Peyer's patch (tissue), 4 donors: ENCODE measurements around the gene TCF3.

Experiments used
- CTCF ChIP-seq, 6 experiments: fragments of 450-650 bp in 4 of 6; fragments of 200-600 bp in 2 of 6; sonication (generic) in 1 of 6; IDR thresholded peaks; one replicate each; pipeline ENCODE4 v1.5.1; 2017 to 2019; ENCODE audit warnings: antibody characterized with exemption in 6 of 6, mild to moderate bottlenecking in 3 of 6, moderate library complexity in 1 of 6
- POLR2A ChIP-seq, 2 donors: fragments of 450-650 bp; IDR thresholded peaks; one replicate each; pipeline ENCODE4 v1.5.1; 2017; ENCODE audit warnings: antibody characterized with exemption in 2 of 2, mild to moderate bottlenecking in 2 of 2, moderate library complexity in 2 of 2

- no peak for TF ChIP-seq CTCF (IDR thresholded peaks at IDR 0.05)
- TF ChIP-seq POLR2A (IDR thresholded peaks at IDR 0.05): no peak
Measured at GRCh38 chr19:1619703-1620102, 32.7 kb downstream of the TCF3 start.
